EH (cell line): Measurements from ENCODE around the gene SSC4D.
A peak's percentile ranks its signal among the peaks of the same experiment; 100 is the strongest.

Source experiments
- DNase-seq: peaks from one replicate; pipeline ENCODE4 v3.0.0-alpha.2; 2015; ENCODE audit warnings: low read depth

Gene SSC4D

GRCh38 chr7:76354516-76354915 lies 55.0 kb downstream of the SSC4D start:
- DNase-seq, result no peak

- no peak for DNase-seq
Observed at GRCh38 chr7:76353744-76354143, 55.8 kb downstream of the SSC4D start.

- peak; percentile 29 for DNase-seq
Observed at GRCh38 chr7:76352193-76352592, 57.3 kb downstream of the SSC4D start.

- no peak for DNase-seq
Observed at GRCh38 chr7:76351372-76351771, 58.1 kb downstream of the SSC4D start.

GRCh38 chr7:76349313-76349885 lies 60.1 kb downstream of the SSC4D start:
- DNase-seq, result no peak

- no peak for DNase-seq
Observed at GRCh38 chr7:76347710-76348109, 61.8 kb downstream of the SSC4D start.

GRCh38 chr7:76346778-76347177 lies 62.7 kb downstream of the SSC4D start:
- DNase-seq, result peak; percentile 30

- no peak for DNase-seq
Observed at GRCh38 chr7:76346097-76346496, 63.4 kb downstream of the SSC4D start.

- no peak for DNase-seq
Observed at GRCh38 chr7:76343931-76344321, 65.6 kb downstream of the SSC4D start.

- no peak for DNase-seq
Observed at GRCh38 chr7:76343294-76343930, 66.1 kb downstream of the SSC4D start.

- DNase-seq, result no peak
Observed at GRCh38 chr7:76342222-76342621, 67.3 kb downstream of the SSC4D start.

GRCh38 chr7:76340617-76341131 lies 68.8 kb downstream of the SSC4D start:
- peak; percentile 84 for DNase-seq
